HCT116 (cell line): ENCODE results near the gene MCM9.

Experiments used
- CTCF ChIP-seq, 3 experiments: fragments of 200-600 bp in 1 of 3; sonication (generic) in 1 of 3; IDR thresholded peaks in 2 of 3; conservative IDR thresholded peaks in 1 of 3; 2 replicates each; pipeline ENCODE4 v1.5.1; 2012 to 2017; ENCODE audit warnings: low read depth in 2 of 3, low read length in 2 of 3, antibody characterized with exemption in 1 of 3, borderline replicate concordance in 1 of 3, control low read depth in 1 of 3, mild to moderate bottlenecking in 1 of 3, mixed read lengths in 1 of 3, mixed run types in 1 of 3, moderate library complexity in 1 of 3; ENCODE audit not compliant: insufficient read depth in 1 of 3
- POLR2AphosphoS5 ChIP-seq: IDR thresholded peaks from 2 replicates; pipeline ENCODE4 v1.6.1; 2011; ENCODE audit warnings: mild to moderate bottlenecking, low read depth, low read length, moderate library complexity
- RAD21 ChIP-seq: IDR thresholded peaks from 2 replicates; pipeline ENCODE4 v1.6.1; 2012; ENCODE audit warnings: low read depth, mild to moderate bottlenecking

- TF ChIP-seq CTCF (IDR thresholded peaks at IDR 0.05 in 2 of 3, conservative IDR thresholded peaks at IDR 0.05 in 1 of 3; ENCODE audit: borderline replicate concordance in 1 of 3, insufficient read depth in 1 of 3, low read depth in 2 of 3, low read length in 2 of 3) (no peak), RAD21 (no peak), POLR2AphosphoS5 (no peak)
These were observed 32.3 kb upstream of the MCM9 start for GRCh38 chr6:118967239-118967638.
